A549 (cell line): ENCODE results near the gene EPB41L4A. TPM values are rescaled to one million over a fixed set of nuclear protein-coding genes. Genes with fewer than 3 reads are reported as not detected.

Source experiments
- ATAC-seq, 2 experiments: fragments of 200-7000 bp in 1 of 2; fragments of >200 bp in 1 of 2; cut with Nextera tagmentation in 1 of 2; cut with Tn5 transposase in 1 of 2; 3 replicates each; pipeline versions ENCODE4 v1.8.0 to v1.9.1; 2018 to 2020; ENCODE audit warnings: mild to moderate bottlenecking in 1 of 2, moderate library complexity in 1 of 2
- CTCF ChIA-PET: fragments of 300-600 bp; sonication (Branson Sonifier 250); formaldehyde crosslinking; extraction: SDS; loops from one replicate; lab custom pipeline; 2021; ENCODE audit warnings: antibody characterized with exemption, inconsistent platforms; lab: Yijun Ruan, JAX
- POLR2A ChIA-PET: fragments of 350-600 bp; formaldehyde crosslinking; extraction: SDS; loops from one replicate; lab custom pipeline; 2021; ENCODE audit warnings: antibody characterized with exemption, inconsistent platforms; lab: Yijun Ruan, JAX
- DNase-seq, 2 experiments: peaks; one replicate each; pipeline versions ENCODE4 v3.0.0 to v3.0.0-alpha.2; 2011 to 2016; ENCODE audit warnings: low read depth in 1 of 2, low spot score in 1 of 2
- FAIRE-seq: peaks from 2 replicates; lab custom pipeline; 2011; peaks lifted over from hg19 to GRCh38; lab: Jason Lieb, UNC
- H3K27ac ChIP-seq, 2 experiments: fragments of >200 bp; sonication (Bioruptor Twin); formaldehyde crosslinking; 3 replicates each; pipeline ENCODE4 v1.5.1; 2016 to 2017
- H3K4me1 ChIP-seq: fragments of >200 bp; sonication (Bioruptor Twin); formaldehyde crosslinking; 3 replicates; pipeline ENCODE4 v1.6.1; 2016
- H3K4me2 ChIP-seq: fragments of >200 bp; sonication (Bioruptor Twin); formaldehyde crosslinking; 3 replicates; pipeline ENCODE4 v1.6.1; 2016
- H3K4me3 ChIP-seq: fragments of >200 bp; sonication (Bioruptor Twin); formaldehyde crosslinking; 3 replicates; pipeline ENCODE4 v1.5.1; 2016
- H3K9me3 ChIP-seq: fragments of >200 bp; sonication (Bioruptor Twin); formaldehyde crosslinking; 3 replicates; pipeline ENCODE4 v1.6.1; 2016
- BHLHE40 ChIP-seq: IDR thresholded peaks from 2 replicates; pipeline ENCODE4 v1.6.1; 2012; ENCODE audit warnings: low read depth, low read length, inconsistent platforms
- CBX8 ChIP-seq: fragments of 200-600 bp; sonication (generic); IDR thresholded peaks from 2 replicates; pipeline ENCODE4 v1.6.1; 2016
- CHD2 ChIP-seq: fragments of 150-350 bp; IDR thresholded peaks from 2 replicates; pipeline ENCODE4 v1.6.1; 2014; ENCODE audit warnings: low read length; ENCODE audit not compliant: partially characterized antibody
- CTCF ChIP-seq: fragments of >200 bp; sonication (Bioruptor Twin); formaldehyde crosslinking; IDR thresholded peaks from 3 replicates; pipeline ENCODE4 v1.5.1; 2016
- EHF ChIP-seq: fragments of 250-450 bp; sonication (Bioruptor Pico); IDR thresholded peaks from 2 replicates; pipeline ENCODE4 v1.5.0; 2020; ENCODE audit warnings: mild to moderate bottlenecking
- FOSL2 ChIP-seq, 2 experiments: fragments of 450-650 bp in 1 of 2; fragments of >200 bp in 1 of 2; sonication (Bioruptor Twin) in 1 of 2; formaldehyde crosslinking; IDR thresholded peaks; 2 replicates each; pipeline versions ENCODE4 v1.5.0 to v1.6.1; 2016 to 2020; ENCODE audit warnings: mild to moderate bottlenecking in 1 of 2, moderate library complexity in 1 of 2
- HDAC2 ChIP-seq: fragments of 200-600 bp; sonication (generic); IDR thresholded peaks from 2 replicates; pipeline ENCODE4 v1.6.1; 2016
- HEYL ChIP-seq: fragments of 250-450 bp; sonication (Bioruptor Pico); IDR thresholded peaks from 2 replicates; pipeline ENCODE4 v1.8.0; 2021; ENCODE audit warnings: mild to moderate bottlenecking, moderate library complexity
- HOXA7 ChIP-seq: fragments of 250-450 bp; sonication (Bioruptor Pico); IDR thresholded peaks from 2 replicates; pipeline ENCODE4 v1.5.0; 2020; ENCODE audit warnings: mild to moderate bottlenecking, moderate library complexity
- HOXB13 ChIP-seq: fragments of 250-450 bp; sonication (Bioruptor Pico); IDR thresholded peaks from 2 replicates; pipeline ENCODE4 v1.5.0; 2020; ENCODE audit warnings: low read depth, mild to moderate bottlenecking, moderate library complexity
- MAX ChIP-seq: IDR thresholded peaks from 2 replicates; pipeline ENCODE4 v1.6.1; 2012
- MAZ ChIP-seq: fragments of 150-350 bp; IDR thresholded peaks from 2 replicates; pipeline ENCODE4 v1.6.1; 2014; ENCODE audit warnings: antibody characterized with exemption, low read depth, low read length, borderline replicate concordance
- NPAS2 ChIP-seq: fragments of 250-450 bp; sonication (Bioruptor Pico); IDR thresholded peaks from 2 replicates; pipeline ENCODE4 v1.8.0; 2022; ENCODE audit warnings: mild to moderate bottlenecking, moderate library complexity, borderline replicate concordance
- PBX3 ChIP-seq: IDR thresholded peaks from 2 replicates; pipeline ENCODE4 v1.6.1; 2012
- RAD21 ChIP-seq, 2 experiments: fragments of >200 bp in 1 of 2; sonication (Bioruptor Twin) in 1 of 2; formaldehyde crosslinking in 1 of 2; IDR thresholded peaks in 1 of 2; conservative IDR thresholded peaks in 1 of 2; 2 replicates in 1 of 2; 3 replicates in 1 of 2; pipeline ENCODE4 v1.6.1; 2012 to 2018; ENCODE audit warnings: inconsistent platforms in 1 of 2
- RARB ChIP-seq: fragments of 250-450 bp; sonication (Bioruptor Pico); IDR thresholded peaks from 2 replicates; pipeline ENCODE4 v1.8.0; 2021; ENCODE audit warnings: mild to moderate bottlenecking, moderate library complexity
- REST ChIP-seq: fragments of 200-600 bp; sonication (generic); IDR thresholded peaks from 2 replicates; pipeline ENCODE4 v1.6.1; 2016; ENCODE audit warnings: antibody characterized with exemption, mild to moderate bottlenecking, moderate library complexity
- RNF2 ChIP-seq: fragments of 200-600 bp; sonication (generic); IDR thresholded peaks from 2 replicates; pipeline ENCODE4 v1.6.1; 2016; ENCODE audit warnings: low read depth, mild to moderate bottlenecking, antibody characterized with exemption, moderate library complexity, borderline replicate concordance
- SREBF2 ChIP-seq: fragments of 450-650 bp; IDR thresholded peaks from 2 replicates; pipeline ENCODE4 v1.6.1; 2014; ENCODE audit warnings: mild to moderate bottlenecking, moderate library complexity
- TFCP2L1 ChIP-seq: fragments of 250-450 bp; sonication (Bioruptor Pico); IDR thresholded peaks from 2 replicates; pipeline ENCODE4 v1.5.0; 2021; ENCODE audit warnings: mild to moderate bottlenecking
- TP53 ChIP-seq: fragments of 250-450 bp; sonication (Bioruptor Pico); IDR thresholded peaks from 2 replicates; pipeline ENCODE4 v1.5.0; 2021; ENCODE audit warnings: mild to moderate bottlenecking, moderate library complexity
- USF2 ChIP-seq: fragments of 450-650 bp; IDR thresholded peaks from 2 replicates; pipeline ENCODE4 v1.6.1; 2014; ENCODE audit warnings: antibody characterized with exemption
- ZC3H11A ChIP-seq: fragments of 450-650 bp; IDR thresholded peaks from 2 replicates; pipeline ENCODE4 v1.6.1; 2014; ENCODE audit warnings: antibody characterized with exemption, mild to moderate bottlenecking
- ZFP36 ChIP-seq: fragments of 450-650 bp; IDR thresholded peaks from 2 replicates; pipeline ENCODE4 v1.6.1; 2014; ENCODE audit warnings: borderline replicate concordance; ENCODE audit not compliant: partially characterized antibody
- ZSCAN20 ChIP-seq: fragments of 250-450 bp; sonication (Bioruptor Pico); IDR thresholded peaks from 2 replicates; pipeline ENCODE4 v1.8.0; 2022; ENCODE audit warnings: mild to moderate bottlenecking, moderate library complexity
- WGBS: methylation state at CpG from one replicate; pipeline ENCODE4 v1.1.6; 2017; ENCODE audit errors: missing lambda C conversion rate; 5-methylcytosine and 5-hydroxymethylcytosine counted together
- polyA plus RNA-seq, 4 experiments: library from polyadenylated mRNA; depleted of rRNA in 3 of 4; stranded (reverse); fragments of >200 nt; fragmentation: RNase III in 1 of 4; extraction: RNeasy Plus Mini Kit Qiagen cat#74134 plus additional on column Dnase treatment in 1 of 4; gene quantifications; 2 replicates in 3 of 4; 3 replicates in 1 of 4; pipeline ENCODE4 v1.2.3, GENCODE V29; 2011 to 2017
- TF ChIP-seq, protein P1 (sequence below): IDR thresholded peaks from 2 replicates; pipeline ENCODE4 v1.6.1; 2012; ENCODE audit warnings: low read depth, borderline replicate concordance

The EPB41L4A gene
- polyA plus RNA-seq, 2 of the 4 experiments (the other 2 are of a cell fraction): 1.3 to 4.4 TPM

GRCh38 chr5:112201141-112201540, 217.9 kb downstream of the EPB41L4A start:
- TF ChIP-seq HEYL (CRISPR knock-in tag) (no peak), MAZ (no peak), USF2 (no peak), RAD21 (conservative IDR thresholded peaks at IDR 0.05 in 1 of 2, IDR thresholded peaks at IDR 0.05 in 1 of 2) (no peak), HOXB13 (no peak), MAX (no peak), SREBF2 (no peak), NPAS2 (no peak), TFCP2L1 (no peak), CHD2 (no peak), HOXA7 (no peak), ZSCAN20 (CRISPR knock-in tag) (no peak), EHF (CRISPR knock-in tag) (no peak), HDAC2 (no peak), ZFP36 (no peak), CTCF (no peak), ZC3H11A (no peak)
- Histone ChIP-seq H3K4me1 (no peaks in the 10 kb centered on the region), H3K27ac (no peak overlapping the region), H3K9me3 (no peaks in the 10 kb centered on the region), H3K4me3 (no peak overlapping the region), H3K4me2 (no peak overlapping the region)
- ChIA-PET CTCF (interaction anchor here (1.2 kb wide), 2 partner anchors 10 to 26 kb away, joined by 3 read pairs; no protein-coding TSS in a partner anchor), POLR2A (no interaction called here)
- FAIRE-seq: no peak
- DNase-seq: no peak
- no peak for ATAC-seq
- 82% methylated on average over 3 of the region's 3 CpGs for WGBS

- Histone ChIP-seq H3K4me1 (no peaks in the 10 kb centered on the region), H3K4me2 (no peak overlapping the region), H3K4me3 (no peak overlapping the region), H3K9me3 (no peaks in the 10 kb centered on the region), H3K27ac (no peak overlapping the region)
- DNase-seq (no peak), FAIRE-seq (no peak), ATAC-seq (no peak)
- ChIA-PET POLR2A (no interaction called here), CTCF (interaction anchor here (0.6 to 1.2 kb wide), 4 partner anchors 9 to 511 kb away, joined by 3 to 4 read pairs (median 3); no protein-coding TSS in a partner anchor)
- TF ChIP-seq HEYL (CRISPR knock-in tag) (no peak), TP53 (CRISPR knock-in tag) (no peak), BHLHE40 (no peak), RARB (CRISPR knock-in tag) (no peak), CBX8 (no peak)
- 66% methylated on average over 3 of the region's 3 CpGs for WGBS
Measured at GRCh38 chr5:112200131-112200530, 218.9 kb downstream of the EPB41L4A start.

GRCh38 chr5:112196584-112196983, 222.5 kb downstream of the EPB41L4A start:
- Histone ChIP-seq H3K4me2 (no peak overlapping the region), H3K4me1 (no peaks in the 10 kb centered on the region), H3K27ac (no peak overlapping the region), H3K4me3 (no peak overlapping the region), H3K9me3 (no peaks in the 10 kb centered on the region)
- FAIRE-seq (no peak), ATAC-seq (no peak), DNase-seq (no peak)
- WGBS: 64% methylated on average over 3 of the region's 3 CpGs
- CTCF ChIA-PET: interaction anchor here (1.2 kb wide), 1 partner anchor 14 kb away, joined by 3 read pairs; no protein-coding TSS in a partner anchor
- POLR2A ChIA-PET: no interaction called here
- no peak for TF ChIP-seq FOSL2 (IDR thresholded peaks at IDR 0.05)
- no peak for TF ChIP-seq FOSL2 (CRISPR knock-in tag; IDR thresholded peaks at IDR 0.05)
- no peak for TF ChIP-seq PBX3
- no peak for TF ChIP-seq MAZ
- TF ChIP-seq REST: no peak
- TF ChIP-seq, protein P1, sequence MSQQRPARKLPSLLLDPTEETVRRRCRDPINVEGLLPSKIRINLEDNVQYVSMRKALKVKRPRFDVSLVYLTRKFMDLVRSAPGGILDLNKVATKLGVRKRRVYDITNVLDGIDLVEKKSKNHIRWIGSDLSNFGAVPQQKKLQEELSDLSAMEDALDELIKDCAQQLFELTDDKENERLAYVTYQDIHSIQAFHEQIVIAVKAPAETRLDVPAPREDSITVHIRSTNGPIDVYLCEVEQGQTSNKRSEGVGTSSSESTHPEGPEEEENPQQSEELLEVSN: no peak
- no peak for TF ChIP-seq RNF2
